ENCODE results near the gene EIF6.

Gene EIF6

DNA sequence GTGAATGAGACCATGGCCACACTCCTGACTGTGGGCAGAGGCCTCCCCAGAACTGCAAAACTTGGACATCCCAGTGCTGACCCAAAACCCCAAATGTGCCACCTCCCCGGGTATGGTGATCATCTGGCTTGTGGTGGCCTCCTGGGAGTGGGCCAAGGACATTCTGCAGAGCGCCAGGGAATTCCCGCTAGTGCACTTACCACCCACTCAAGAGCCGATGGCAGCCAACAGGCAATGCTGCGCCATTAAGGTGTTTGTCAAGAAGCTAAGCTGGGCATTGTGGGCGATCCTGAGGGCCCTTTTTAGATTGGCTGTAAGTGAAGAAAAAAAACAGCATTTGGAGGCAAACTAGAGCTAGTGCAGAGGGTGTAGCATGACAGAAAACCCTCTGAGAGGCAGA lies 48.7 kb downstream of the EIF6 start:
- no peak overlapping the region for H3K4me3 ChIP-seq (ENCODE audit: low read depth, low read length)
- no peak for TF ChIP-seq CTCF (IDR thresholded peaks at IDR 0.05; ENCODE audit: control insufficient read depth, extremely low read depth, insufficient read depth)
- DNase-seq (ENCODE audit: low read depth) = no peak

DNA sequence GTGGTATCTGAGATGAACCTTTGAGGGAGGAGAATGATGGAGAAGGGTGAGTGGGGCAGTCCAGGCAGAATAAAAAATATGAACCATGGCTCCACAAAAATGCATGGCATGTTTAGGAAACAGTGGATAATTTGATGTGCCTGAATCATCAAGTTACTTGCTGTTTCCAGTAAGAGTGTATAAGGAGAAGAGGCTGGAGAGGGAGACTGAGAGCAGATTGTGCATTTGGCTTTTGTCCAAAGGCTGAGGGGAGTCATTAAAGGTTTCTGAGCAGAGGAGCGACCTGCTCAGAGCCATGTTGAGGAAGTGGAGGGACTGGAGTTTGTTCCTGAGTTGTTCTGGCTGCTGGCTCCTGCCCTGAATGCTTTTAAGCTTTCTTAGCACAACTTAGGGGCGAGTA lies 52.0 kb downstream of the EIF6 start:
- TF ChIP-seq CTCF (IDR thresholded peaks at IDR 0.05; ENCODE audit: control insufficient read depth, extremely low read depth, insufficient read depth) = no peak
- no peak for DNase-seq (ENCODE audit: low read depth)

More for the DNA sequence above, 52.0 kb downstream of the EIF6 start:
- H3K4me3 ChIP-seq (ENCODE audit: low read depth, low read length) = no peak overlapping the region

Measured in LNCaP clone FGC (cell line).